Upper lobe of left lung (tissue), 6 donors: ENCODE results near the gene ADGRF1. TPM values are rescaled to one million over a fixed set of nuclear protein-coding genes. Genes with fewer than 3 reads are reported as not detected.
A peak's percentile ranks its signal among the peaks of the same experiment; 100 is the strongest.

Experiments used
- ATAC-seq, 2 donors: fragments of 200-7000 bp; cut with Tn5 transposase; one replicate each; pipeline ENCODE4 v1.9.1; 2022; ENCODE audit warnings: mild to moderate bottlenecking in 2 of 2, moderate library complexity in 2 of 2; ENCODE audit not compliant: low FRiP score in 2 of 2
- DNase-seq, 2 donors: peaks; one replicate each; pipeline ENCODE4 v3.0.0-alpha.2; 2019 to 2020
- H3K27ac ChIP-seq, 4 donors: fragments of 200-600 bp; sonication (generic); one replicate each; pipeline ENCODE4 v1.5.1; 2016 to 2019
- H3K27me3 ChIP-seq, 4 donors: fragments of 200-600 bp; sonication (generic); one replicate each; pipeline ENCODE4 v1.5.1; 2017 to 2019
- H3K36me3 ChIP-seq, 4 donors: fragments of 200-600 bp; sonication (generic); one replicate each; pipeline ENCODE4 v1.5.1; 2016 to 2019
- H3K4me1 ChIP-seq, 4 donors: fragments of 200-600 bp; sonication (generic); one replicate each; pipeline ENCODE4 v1.5.1; 2018 to 2019
- H3K4me3 ChIP-seq, 4 donors: fragments of 200-600 bp; sonication (generic); one replicate each; pipeline ENCODE4 v1.5.1; 2017 to 2019; ENCODE audit warnings: mild to moderate bottlenecking in 2 of 4, moderate library complexity in 1 of 4
- H3K9me3 ChIP-seq, 4 donors: fragments of 200-600 bp; sonication (generic); one replicate each; pipeline ENCODE4 v1.5.1; 2018 to 2019
- EP300 ChIP-seq, 4 donors: sonication (generic); formaldehyde crosslinking; IDR thresholded peaks; one replicate each; pipeline ENCODE4 v1.5.1; 2017; ENCODE audit warnings: antibody characterized with exemption in 4 of 4, control low read depth in 2 of 4
- POLR2A ChIP-seq, 4 donors: fragments of 450-650 bp; IDR thresholded peaks; one replicate each; pipeline ENCODE4 v1.5.1; 2016 to 2017; ENCODE audit warnings: antibody characterized with exemption in 4 of 4, mild to moderate bottlenecking in 2 of 4
- POLR2AphosphoS5 ChIP-seq, 2 donors: sonication (generic); formaldehyde crosslinking; IDR thresholded peaks; one replicate each; pipeline ENCODE4 v1.5.1; 2017; ENCODE audit warnings: antibody characterized with exemption in 2 of 2
- WGBS, 2 donors: methylation state at CpG; one replicate each; pipeline ENCODE4 v1.1.5; 2017 to 2018; 5-methylcytosine and 5-hydroxymethylcytosine counted together
- total RNA-seq, 6 donors: library from RNA; depleted of rRNA in 4 of 6; stranded (reverse); fragments of >200 nt in 4 of 6; gene quantifications; one replicate each; pipeline versions ENCODE4 v1.1.0 to v1.2.1, GENCODE V29; 2016 to 2021
- TF ChIP-seq, protein P1 (sequence below), 6 experiments: fragments of 450-650 bp in 4 of 6; fragments of 200-600 bp in 2 of 6; sonication (generic) in 2 of 6; IDR thresholded peaks; one replicate each; pipeline ENCODE4 v1.5.1; 2016 to 2019; ENCODE audit warnings: antibody characterized with exemption in 6 of 6
- donor health status: DM: no; HTN: no; CAD: no; lungs with moderate emphysema.
- donor health status: DM: no; HTN: yes; CAD: no; lungs with severe emphysema.

Gene ADGRF1
- total RNA-seq, 6 donors from 2014 or later = 2.3 to 10.3 (median 7.5) TPM

DNA sequence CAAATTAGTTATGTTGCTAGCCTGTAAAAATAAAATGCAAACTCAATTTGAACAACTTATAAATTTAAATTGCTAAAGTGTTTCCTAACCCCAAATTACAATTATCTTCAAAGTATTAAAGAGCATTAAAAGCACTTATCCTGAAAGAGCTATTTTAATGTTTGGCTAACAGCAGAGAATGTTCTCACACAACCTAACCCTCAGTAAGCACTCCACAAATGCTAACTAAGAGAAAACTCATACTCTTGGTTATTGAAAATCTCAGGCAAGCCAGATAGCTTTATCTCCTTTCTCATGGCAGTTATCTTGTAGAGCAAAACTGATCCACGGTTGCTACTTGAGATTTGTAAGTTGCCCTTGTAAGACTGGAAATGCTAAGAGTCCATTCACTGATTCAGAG is 30.5 kb upstream of the ADGRF1 start:
- H3K9me3 ChIP-seq = no peaks in the 10 kb centered on the region
- peaks cover 14 to 33% (median 16%) of the 10 kb centered on the region in 4 donors for H3K4me1 ChIP-seq
- H3K36me3 ChIP-seq = no peaks in the 10 kb centered on the region
- DNase-seq (no peak), ATAC-seq (peak in 1 of 2 donors; percentile 68)
- H3K27me3 ChIP-seq = no peaks in the 10 kb centered on the region
- 0% methylated on average over 1 of the region's 1 CpG for WGBS, 2 donors
- H3K4me3 ChIP-seq = no peak overlapping the region
- TF ChIP-seq, protein P1, sequence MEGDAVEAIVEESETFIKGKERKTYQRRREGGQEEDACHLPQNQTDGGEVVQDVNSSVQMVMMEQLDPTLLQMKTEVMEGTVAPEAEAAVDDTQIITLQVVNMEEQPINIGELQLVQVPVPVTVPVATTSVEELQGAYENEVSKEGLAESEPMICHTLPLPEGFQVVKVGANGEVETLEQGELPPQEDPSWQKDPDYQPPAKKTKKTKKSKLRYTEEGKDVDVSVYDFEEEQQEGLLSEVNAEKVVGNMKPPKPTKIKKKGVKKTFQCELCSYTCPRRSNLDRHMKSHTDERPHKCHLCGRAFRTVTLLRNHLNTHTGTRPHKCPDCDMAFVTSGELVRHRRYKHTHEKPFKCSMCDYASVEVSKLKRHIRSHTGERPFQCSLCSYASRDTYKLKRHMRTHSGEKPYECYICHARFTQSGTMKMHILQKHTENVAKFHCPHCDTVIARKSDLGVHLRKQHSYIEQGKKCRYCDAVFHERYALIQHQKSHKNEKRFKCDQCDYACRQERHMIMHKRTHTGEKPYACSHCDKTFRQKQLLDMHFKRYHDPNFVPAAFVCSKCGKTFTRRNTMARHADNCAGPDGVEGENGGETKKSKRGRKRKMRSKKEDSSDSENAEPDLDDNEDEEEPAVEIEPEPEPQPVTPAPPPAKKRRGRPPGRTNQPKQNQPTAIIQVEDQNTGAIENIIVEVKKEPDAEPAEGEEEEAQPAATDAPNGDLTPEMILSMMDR (IDR thresholded peaks at IDR 0.05) = no peak
- TF ChIP-seq POLR2A (IDR thresholded peaks at IDR 0.05) (no peak), POLR2AphosphoS5 (IDR thresholded peaks at IDR 0.05) (no peak), EP300 (IDR thresholded peaks at IDR 0.05) (no peak)
- H3K27ac ChIP-seq = peak overlapping the region in 3 of 4 donors; percentile 9 to 50 (median 11)

DNA sequence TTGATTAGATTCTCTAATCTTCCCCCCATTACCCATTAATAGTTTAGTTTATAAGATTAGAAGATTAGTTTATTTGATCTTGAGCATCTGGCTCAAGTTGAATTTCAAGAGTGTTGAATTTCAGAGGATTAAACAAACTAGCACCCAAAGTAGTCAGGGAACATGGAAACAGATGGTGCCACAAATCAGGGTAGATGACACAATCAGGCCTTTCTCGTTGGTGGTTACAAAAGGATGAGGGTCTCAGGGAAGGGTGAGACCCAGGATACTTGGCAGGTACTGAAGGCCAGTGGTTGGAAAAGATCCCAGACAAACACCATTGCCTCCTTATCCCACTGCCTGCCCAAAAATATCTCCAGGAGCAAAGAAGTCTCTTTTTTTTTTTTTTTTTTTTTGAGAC is 29.5 kb upstream of the ADGRF1 start:
- Histone ChIP-seq H3K27ac (no peak overlapping the region), H3K27me3 (no peaks in the 10 kb centered on the region), H3K4me1 (peaks cover 10 to 24% (median 11%) of the 10 kb centered on the region in 4 donors), H3K9me3 (no peaks in the 10 kb centered on the region), H3K36me3 (no peaks in the 10 kb centered on the region), H3K4me3 (no peak overlapping the region)
- 32 to 38% methylated on average over 1 of the region's 1 CpG for whole genome bisulfite sequencing, 2 donors
- TF ChIP-seq POLR2AphosphoS5 (IDR thresholded peaks at IDR 0.05) = no peak
- TF ChIP-seq EP300 (IDR thresholded peaks at IDR 0.05) = no peak
- TF ChIP-seq POLR2A (IDR thresholded peaks at IDR 0.05) = no peak
- TF ChIP-seq, protein P1 (IDR thresholded peaks at IDR 0.05) = no peak
- no peak for ATAC-seq
- DNase-seq = no peak

DNA sequence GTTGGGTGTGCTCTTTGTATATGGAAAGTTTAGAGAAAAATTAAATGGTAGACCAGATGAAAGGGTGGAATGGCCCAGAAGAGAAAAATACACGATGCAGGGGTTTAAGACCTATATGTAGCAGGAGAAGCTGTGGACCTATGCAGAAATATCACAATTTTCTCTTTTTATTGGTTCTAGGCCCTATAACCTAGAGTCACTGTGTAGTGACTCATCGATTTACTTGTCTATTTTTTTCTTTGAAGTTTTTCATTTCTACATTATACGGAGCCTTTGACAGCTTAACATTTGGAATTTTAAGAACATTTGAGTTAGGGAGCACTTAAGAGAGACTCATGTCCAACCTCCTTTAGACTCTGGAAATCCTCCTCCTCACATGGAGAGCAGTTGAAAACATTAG is 28.3 kb upstream of the ADGRF1 start:
- Histone ChIP-seq H3K27me3 (no peaks in the 10 kb centered on the region), H3K9me3 (no peaks in the 10 kb centered on the region), H3K4me1 (peaks cover 0 to 18% (median 0%) of the 10 kb centered on the region in 4 donors), H3K27ac (no peak overlapping the region), H3K36me3 (no peaks in the 10 kb centered on the region), H3K4me3 (no peak overlapping the region)
- DNase-seq (no peak), ATAC-seq (no peak)
- 87 to 90% methylated on average over 3 of the region's 3 CpGs for WGBS, 2 donors
- TF ChIP-seq POLR2A (IDR thresholded peaks at IDR 0.05) (no peak), EP300 (IDR thresholded peaks at IDR 0.05) (no peak), POLR2AphosphoS5 (IDR thresholded peaks at IDR 0.05) (no peak)
- TF ChIP-seq, protein P1 (IDR thresholded peaks at IDR 0.05) = no peak

DNA sequence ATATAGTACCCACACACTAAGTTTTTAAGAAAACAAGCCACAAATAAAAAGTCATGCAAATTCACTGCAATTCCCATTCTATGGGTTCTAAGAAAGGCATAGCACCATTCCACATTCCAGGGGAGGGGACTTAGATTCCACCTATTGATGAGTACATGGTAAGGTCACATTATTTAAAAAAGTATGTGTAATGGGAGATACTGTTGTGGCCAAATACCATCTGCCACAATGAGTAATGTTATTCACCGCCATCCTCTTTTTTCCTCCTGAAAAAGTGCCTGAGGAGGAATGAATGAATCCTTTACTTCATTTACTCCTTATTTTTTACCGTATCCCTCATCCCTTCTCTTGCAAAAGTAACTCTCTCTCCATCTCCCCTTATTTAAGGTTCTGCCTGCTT is 27.0 kb upstream of the ADGRF1 start:
- Histone ChIP-seq H3K27me3 (no peaks in the 10 kb centered on the region), H3K36me3 (no peaks in the 10 kb centered on the region), H3K9me3 (no peaks in the 10 kb centered on the region), H3K4me1 (peaks cover 0 to 18% (median 0%) of the 10 kb centered on the region in 4 donors), H3K27ac (no peak overlapping the region), H3K4me3 (no peak overlapping the region)
- DNase-seq = no peak
- WGBS, 2 donors = 88 to 95% methylated on average over 2 of the region's 2 CpGs
- TF ChIP-seq, protein P1 (IDR thresholded peaks at IDR 0.05) = no peak
- TF ChIP-seq POLR2AphosphoS5 (IDR thresholded peaks at IDR 0.05) (no peak), EP300 (IDR thresholded peaks at IDR 0.05) (no peak), POLR2A (IDR thresholded peaks at IDR 0.05) (no peak)
- no peak for ATAC-seq

DNA sequence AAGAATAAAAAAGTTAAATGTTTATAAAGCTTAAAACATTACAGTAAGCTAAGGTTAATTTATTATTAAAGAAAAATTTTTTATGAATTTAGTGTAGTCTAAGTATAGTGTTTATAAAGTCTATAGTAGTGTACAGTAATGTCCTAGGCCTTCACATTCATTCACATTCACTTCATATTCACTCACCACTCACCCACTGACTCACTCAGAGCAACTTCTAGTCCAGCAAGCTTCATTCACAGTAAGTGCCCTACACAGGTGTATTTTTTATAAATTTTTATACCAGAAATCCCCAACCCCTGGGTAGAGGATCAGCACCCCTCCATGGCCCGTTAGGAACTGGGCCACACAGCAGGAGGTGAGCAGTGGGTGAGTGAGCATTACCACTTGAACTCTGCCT is 24.3 kb upstream of the ADGRF1 start:
- Histone ChIP-seq H3K9me3 (peaks cover 0 to 3% (median 0%) of the 10 kb centered on the region in 4 donors), H3K36me3 (no peaks in the 10 kb centered on the region), H3K27ac (no peak overlapping the region), H3K4me3 (no peak overlapping the region), H3K4me1 (peaks cover under 1 to 11% (median 6%) of the 10 kb centered on the region in 4 donors), H3K27me3 (no peaks in the 10 kb centered on the region)
- 95 to 100% methylated on average over 1 of the region's 1 CpG for WGBS, 2 donors
- TF ChIP-seq EP300 (IDR thresholded peaks at IDR 0.05) = no peak
- TF ChIP-seq POLR2AphosphoS5 (IDR thresholded peaks at IDR 0.05) = no peak
- TF ChIP-seq, protein P1 (IDR thresholded peaks at IDR 0.05) = no peak
- no peak for TF ChIP-seq POLR2A (IDR thresholded peaks at IDR 0.05)
- no peak for ATAC-seq
- DNase-seq = no peak
